Stimulated activated CD8-positive, alpha-beta memory T cell treated with anti-CD3 and anti-CD28 coated beads, Interleukin-12 subunit alpha, Interleukin-12 subunit beta, amount 100 ng/mL, for 24 hours (primary cell): Measurements from ENCODE around the gene FKBP2.

Experiments used
- DNase-seq: peaks from one replicate; pipeline ENCODE4 v3.0.0-alpha.2; 2020; ENCODE audit errors: extremely low read depth

The FKBP2 gene

GRCh38 chr11:64249563-64250414 lies 8.9 kb downstream of the FKBP2 start:
- no peak for DNase-seq

DNA sequence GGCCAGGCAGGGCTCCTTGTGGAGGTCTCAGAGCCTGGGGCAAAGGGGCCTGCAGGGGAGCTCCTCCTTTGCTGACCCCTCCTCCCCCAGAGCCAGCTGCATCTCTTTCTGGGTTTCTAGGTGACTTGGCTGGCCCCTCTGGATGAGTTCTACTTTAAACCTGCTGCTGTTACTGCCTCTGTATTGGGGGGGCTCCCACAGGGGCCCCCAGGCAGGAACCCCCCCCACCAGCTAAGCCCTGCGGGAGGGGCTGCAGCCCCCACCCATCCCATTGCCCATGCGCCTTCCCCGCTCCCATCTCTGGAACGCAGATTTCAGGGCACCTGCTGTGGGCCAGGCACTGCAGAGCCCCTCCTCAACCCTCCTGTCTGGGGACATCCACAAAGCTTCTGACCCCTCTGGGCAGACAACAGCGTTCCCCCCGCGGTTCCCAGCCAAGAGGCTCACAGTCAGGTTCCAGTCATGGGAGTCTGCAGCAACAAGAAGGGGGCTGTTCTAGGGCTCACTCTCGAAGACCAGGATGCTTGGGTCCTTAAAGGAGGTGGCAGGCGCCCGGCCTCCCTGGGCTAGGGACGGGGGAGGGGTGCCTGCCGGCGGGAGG lies 9.6 kb downstream of the FKBP2 start:
- DNase-seq, result no peak

DNA sequence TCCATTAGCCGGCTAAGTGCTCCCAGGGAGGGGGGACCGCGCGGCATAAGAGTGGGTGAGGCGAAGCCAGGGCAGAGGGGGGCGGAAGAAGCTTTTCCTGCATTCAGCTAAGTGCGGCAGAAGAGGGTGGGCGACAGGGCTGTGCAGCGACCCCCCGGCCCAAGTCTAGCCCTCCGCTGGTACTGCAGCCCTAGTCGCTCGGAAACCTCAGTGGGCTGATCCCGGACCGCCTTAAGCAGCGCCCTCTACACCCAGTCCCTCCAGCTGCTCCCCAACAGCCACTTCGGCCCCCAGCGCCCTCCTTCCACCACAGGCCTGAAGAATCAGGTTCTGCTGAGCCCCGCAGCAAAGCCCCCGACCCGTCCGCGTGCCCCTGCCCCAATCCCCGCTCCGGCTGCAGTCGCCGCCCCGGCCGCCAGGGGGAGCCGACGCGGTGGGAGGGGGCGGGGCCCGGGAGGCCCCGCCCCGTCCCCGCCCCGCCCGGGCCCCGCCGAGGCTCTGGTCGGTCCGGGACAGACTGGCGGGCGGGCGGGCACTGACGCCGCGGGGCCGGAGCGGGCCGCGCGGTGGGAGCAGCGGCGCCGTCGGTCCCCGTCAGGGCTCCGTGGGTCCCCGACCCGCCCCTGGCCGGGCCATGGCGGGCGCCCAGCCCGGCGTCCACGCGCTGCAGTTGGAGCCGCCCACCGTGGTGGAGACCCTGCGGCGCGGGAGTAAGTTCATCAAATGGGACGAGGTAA lies 10.3 kb downstream of the FKBP2 start, which contains the start of gene PLCB3:
Gene PLCB3, plus strand, starts transcription at position 515 of the 737 bp plus-strand sequence. Its CDS starts 120 bp downstream, at position 635.
- DNase-seq, result no peak

GRCh38 chr11:64251753-64252002 lies 10.8 kb downstream of the FKBP2 start:
- DNase-seq, result no peak

GRCh38 chr11:64252003-64252872 lies 11.3 kb downstream of the FKBP2 start:
- no peak for DNase-seq

GRCh38 chr11:64253043-64253442 lies 12.1 kb downstream of the FKBP2 start:
- DNase-seq, result no peak

DNA sequence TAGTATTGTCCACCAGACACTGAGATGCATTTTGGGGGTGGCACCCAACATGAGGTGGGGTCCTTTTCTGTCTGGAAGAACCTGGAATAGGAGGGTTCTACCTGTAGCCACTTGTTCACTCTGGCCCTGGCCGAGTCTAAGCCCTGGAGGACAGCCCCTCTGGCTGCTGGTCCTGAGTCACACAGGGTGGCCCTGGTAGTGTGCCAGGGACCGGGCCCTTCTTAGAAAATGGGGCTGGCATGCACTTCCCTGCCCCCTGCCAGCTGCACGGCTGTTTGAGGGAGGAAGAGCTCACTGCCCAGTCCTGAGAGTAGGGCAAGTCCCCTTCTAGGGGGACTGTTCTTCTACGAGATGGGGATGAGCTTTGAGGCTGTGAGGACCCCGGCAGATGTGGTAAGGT lies 12.6 kb downstream of the FKBP2 start:
- DNase-seq, result no peak

GRCh38 chr11:64254326-64254725 lies 13.4 kb downstream of the FKBP2 start:
- no peak for DNase-seq

DNA sequence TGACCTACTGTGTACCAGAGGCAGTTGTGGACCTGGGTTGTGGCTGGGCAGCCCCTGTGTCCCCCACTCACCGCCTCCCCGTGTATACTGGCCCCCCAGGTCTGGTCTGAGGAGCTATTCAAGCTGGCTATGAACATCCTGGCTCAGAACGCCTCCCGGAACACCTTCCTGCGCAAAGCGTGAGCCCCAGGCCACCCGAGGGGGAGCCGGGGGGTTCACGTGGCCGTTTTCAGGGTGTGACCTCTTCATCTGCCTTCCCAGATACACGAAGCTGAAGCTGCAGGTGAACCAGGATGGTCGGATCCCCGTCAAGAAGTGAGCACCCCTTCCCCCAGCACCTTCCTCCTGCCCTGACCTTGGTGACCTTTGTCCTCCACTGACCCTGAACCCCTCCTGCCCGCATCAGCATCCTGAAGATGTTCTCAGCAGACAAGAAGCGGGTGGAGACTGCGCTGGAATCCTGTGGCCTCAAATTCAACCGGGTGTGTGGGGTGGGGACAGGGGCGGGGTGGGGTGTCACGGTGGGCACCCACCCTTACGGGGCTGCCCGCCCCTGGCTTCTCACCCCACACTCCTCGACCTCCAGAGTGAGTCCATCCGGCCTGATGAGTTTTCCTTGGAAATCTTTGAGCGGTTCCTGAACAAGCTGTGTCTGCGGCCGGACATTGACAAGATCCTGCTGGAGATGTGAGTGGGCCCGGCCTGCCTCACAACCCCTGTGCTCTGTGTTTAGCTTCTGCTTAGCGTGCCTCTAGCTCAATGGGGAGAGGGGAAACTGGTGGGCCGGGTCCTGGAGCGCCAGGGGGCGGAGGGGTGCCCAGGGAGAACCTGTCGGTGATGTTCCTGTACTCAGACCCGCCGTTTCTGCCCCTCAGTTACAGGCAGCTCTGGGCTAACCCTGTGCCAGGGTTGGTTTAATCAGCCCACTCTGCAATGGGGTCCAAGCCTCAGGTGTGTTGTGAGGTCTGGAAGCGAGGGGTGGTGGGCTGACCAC lies 14.5 kb downstream of the FKBP2 start:
- DNase-seq, result no peak

DNA sequence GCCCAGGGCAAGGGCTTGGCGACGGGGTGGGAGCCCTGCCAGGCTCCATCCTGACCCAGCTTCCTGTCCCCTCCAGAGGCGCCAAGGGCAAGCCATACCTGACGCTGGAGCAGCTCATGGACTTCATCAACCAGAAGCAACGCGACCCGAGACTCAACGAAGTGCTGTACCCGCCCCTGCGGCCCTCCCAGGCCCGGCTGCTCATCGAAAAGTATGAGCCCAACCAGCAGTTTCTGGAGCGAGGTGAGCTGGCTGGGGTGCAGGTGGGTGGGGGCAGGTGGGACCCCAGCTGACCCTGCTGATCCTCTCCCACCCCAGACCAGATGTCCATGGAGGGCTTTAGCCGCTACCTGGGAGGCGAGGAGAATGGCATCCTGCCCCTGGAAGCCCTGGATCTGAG lies 15.4 kb downstream of the FKBP2 start:
- no peak for DNase-seq

GRCh38 chr11:64258356-64258755 lies 17.5 kb downstream of the FKBP2 start:
- no peak for DNase-seq

DNA sequence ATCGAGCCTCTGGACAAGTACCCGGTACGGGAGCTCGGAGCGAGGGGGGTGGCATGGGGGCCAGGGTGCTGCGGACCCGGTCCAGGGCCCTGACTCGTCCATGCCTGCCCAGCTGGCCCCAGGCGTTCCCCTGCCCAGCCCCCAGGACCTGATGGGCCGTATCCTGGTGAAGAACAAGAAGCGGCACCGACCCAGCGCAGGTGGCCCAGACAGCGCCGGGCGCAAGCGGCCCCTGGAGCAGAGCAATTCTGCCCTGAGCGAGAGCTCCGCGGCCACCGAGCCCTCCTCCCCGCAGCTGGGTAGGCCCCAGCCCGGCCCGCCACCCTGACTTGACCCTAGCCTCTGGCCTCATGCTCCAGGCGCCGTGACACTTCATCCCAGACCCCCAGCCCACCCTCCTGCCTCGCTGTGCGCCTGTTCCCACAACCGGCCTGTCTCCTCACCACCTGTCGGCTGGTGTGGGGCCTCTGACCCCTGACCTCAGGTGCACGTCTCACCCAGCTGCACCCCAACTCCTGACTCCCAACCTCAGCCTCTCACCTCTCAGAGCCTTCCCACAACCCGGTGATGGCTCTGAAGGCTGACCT lies 18.1 kb downstream of the FKBP2 start:
- DNase-seq, result no peak

- DNase-seq, result no peak
Observed at GRCh38 chr11:64259533-64260067, 18.7 kb downstream of the FKBP2 start.

DNA sequence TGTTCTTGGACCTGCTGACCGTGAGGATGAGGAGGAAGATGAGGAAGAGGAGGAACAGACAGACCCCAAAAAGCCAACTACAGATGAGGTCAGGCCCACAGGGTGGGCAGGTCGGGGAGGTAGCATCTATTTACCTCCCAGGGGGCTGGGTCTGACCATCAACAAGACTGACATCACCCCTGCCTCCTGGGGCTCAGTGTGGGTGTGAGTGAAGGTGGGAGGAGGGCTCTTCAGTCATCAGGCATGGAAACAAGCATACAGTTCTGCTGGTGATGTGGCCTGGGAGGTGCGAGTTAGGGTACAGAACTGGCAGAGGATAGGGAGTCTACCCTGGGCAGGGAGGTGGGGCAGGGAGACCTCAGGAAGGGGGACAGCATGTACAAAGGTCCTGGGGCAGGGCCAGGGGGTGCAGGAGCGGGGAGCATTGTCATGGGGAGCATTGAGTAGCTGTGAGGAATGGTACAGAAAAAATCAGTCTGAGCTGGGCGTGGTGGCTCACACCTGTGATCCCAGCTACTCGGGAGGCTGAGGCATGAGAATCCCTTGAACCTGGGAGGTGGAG lies 19.3 kb downstream of the FKBP2 start:
- no peak for DNase-seq

DNA sequence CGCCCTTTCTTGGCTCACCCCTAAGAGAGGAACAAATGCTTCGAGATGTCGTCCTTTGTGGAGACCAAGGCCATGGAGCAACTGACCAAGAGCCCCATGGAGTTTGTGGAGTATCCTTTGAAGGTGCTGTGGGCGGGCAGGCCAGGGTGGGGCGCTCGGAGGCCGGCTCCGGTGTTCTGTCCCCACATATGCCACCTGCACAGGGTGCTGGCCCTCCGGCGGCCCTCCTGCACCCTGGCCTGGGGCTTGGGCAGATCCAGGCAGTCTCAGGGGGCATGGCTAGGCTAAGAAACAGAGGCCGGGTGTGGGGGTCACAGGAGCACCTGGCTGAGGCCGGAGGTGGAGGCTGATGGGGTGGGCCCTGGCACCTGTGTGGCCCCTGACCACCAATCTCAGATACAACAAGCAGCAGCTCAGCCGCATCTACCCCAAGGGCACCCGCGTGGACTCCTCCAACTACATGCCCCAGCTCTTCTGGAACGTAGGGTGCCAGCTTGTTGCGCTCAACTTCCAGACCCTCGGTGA lies 20.7 kb downstream of the FKBP2 start:
- DNase-seq, result no peak

- DNase-seq, result no peak
Observed at GRCh38 chr11:64262271-64263002, 21.5 kb downstream of the FKBP2 start.

DNA sequence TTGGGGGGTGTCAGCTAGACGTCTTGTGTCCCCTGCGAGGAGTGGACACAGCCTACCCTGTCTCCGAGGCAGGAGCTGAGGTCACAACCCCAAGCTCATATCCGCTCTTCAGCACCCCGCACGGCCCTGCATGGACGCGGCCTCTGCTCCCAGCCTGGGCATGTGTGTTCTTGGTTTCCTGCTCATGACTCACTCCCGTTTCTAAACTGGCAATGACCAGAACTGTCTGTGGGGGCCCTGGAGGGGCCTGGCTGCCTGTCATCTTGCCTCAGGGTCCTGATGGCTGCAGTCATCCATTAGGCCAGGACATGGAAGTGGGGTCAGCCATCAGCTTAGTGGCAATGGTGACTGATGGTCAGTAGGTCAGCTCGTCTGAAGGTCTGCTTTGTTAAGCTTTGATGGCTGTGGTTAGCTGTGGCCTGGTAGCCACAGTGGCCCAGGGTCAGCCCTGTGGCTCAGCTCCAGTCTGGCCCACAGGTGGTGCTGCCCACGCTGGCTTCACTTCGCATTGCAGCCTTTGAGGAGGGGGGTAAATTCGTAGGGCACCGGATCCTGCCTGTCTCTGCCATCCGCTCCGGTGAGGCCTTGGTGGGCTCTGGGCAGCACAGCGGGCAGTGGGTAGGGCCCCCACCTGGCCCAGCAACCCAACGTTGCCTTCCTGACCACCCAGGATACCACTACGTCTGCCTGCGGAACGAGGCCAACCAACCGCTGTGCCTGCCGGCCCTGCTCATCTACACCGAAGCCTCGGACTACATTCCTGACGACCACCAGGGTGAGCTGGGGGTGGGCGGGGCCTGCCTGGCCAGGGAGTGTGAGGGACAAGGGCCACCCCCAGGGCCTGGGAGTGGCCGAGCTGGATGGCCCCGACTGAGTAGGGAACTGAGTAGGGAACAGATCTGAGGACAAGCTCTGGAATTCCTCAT lies 22.4 kb downstream of the FKBP2 start:
- no peak for DNase-seq

- DNase-seq, result no peak
Observed at GRCh38 chr11:64263947-64264317, 23.0 kb downstream of the FKBP2 start.
